Measurements from ENCODE around the gene SEMA4D. TPM values are rescaled to one million over a fixed set of nuclear protein-coding genes. Genes with fewer than 3 reads are reported as not detected.
A peak's percentile ranks its signal among the peaks of the same experiment; 100 is the strongest.

SEMA4D gene
- total and polyA plus RNA-seq, 9 of the 15 experiments (the other 6 are each of a cell fraction or from before 2014, with no cell fraction given): 0.38 to 5.1 (median 1.8) TPM

GRCh38 chr9:89330513-89330912 lies 167.4 kb downstream of the SEMA4D start (continued):
- no peak for TF ChIP-seq E4F1 (CRISPR knock-in tag; IDR thresholded peaks at IDR 0.05; ENCODE audit: borderline replicate concordance)
- no peak for TF ChIP-seq ZSCAN32 (CRISPR knock-in tag; IDR thresholded peaks at IDR 0.05)
- no peak for TF ChIP-seq ZFX (CRISPR knock-in tag; IDR thresholded peaks at IDR 0.05)

DNA sequence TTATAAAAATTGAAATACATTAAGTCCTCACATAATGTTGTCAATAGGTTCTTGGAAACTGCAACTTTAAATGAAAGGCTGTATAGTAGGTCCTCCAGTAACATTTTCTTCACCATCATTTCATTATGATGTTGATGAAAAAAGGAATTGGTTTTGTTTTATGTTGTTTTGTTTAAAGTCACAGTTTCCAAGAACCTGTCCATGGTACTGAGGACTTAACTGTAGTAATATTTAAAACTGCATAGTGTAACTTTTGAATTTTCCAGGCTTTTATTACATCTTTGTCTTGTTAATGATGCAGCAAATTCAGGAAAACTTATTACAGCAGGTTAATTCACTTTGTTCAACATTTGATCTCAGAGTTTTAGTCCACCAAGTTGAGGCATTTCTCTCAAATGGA lies 168.0 kb downstream of the SEMA4D start:
- no peak for ATAC-seq
- no peak for DNase-seq (ENCODE audit: extremely low read depth in 1 of 4, low spot score in 3 of 4)
- H4K20me1 ChIP-seq (replicated peaks; ENCODE audit: control insufficient read depth, insufficient read depth, low read length): no peaks in the 10 kb centered on the region
- H3K27ac ChIP-seq (ENCODE audit: extremely low read depth, low read depth, low read length): no peak overlapping the region
- no peak overlapping the region for H2AFZ ChIP-seq (ENCODE audit: low read depth, low read length)
- no peaks in the 10 kb centered on the region for H3K9me1 ChIP-seq (ENCODE audit: control insufficient read depth, insufficient read depth, low read length)
- no peak overlapping the region for H3K4me3 ChIP-seq
- no peak overlapping the region for H3K9ac ChIP-seq (ENCODE audit: insufficient read depth in 1 of 2, low read depth in 2 of 2, low read length in 2 of 2)
- intact Hi-C loops (cut with micrococcal nuclease) (no loop called here), in situ Hi-C loops (cut with MboI) (no loop called here)
- no peak overlapping the region for H3K4me2 ChIP-seq (ENCODE audit: insufficient read depth, low read length)
- BruUV-seq (replicated peaks): no TSS peak
- peaks cover 69% of the 10 kb centered on the region; the same call in 2 of the 3 replicates for H3K36me3 ChIP-seq (ENCODE audit: control insufficient read depth, insufficient read depth, low read length)
- FAIRE-seq: no peak
- ChIA-PET CTCF (ENCODE audit: low intra/inter-chr PET ratio) (no interaction called here), POLR2A (no interaction called here)
- no peak for TF ChIP-seq POLR3A (IDR thresholded peaks at IDR 0.05; ENCODE audit: borderline replicate concordance, extremely low read depth, insufficient read depth, insufficient read length)
- TF ChIP-seq, protein P1, sequence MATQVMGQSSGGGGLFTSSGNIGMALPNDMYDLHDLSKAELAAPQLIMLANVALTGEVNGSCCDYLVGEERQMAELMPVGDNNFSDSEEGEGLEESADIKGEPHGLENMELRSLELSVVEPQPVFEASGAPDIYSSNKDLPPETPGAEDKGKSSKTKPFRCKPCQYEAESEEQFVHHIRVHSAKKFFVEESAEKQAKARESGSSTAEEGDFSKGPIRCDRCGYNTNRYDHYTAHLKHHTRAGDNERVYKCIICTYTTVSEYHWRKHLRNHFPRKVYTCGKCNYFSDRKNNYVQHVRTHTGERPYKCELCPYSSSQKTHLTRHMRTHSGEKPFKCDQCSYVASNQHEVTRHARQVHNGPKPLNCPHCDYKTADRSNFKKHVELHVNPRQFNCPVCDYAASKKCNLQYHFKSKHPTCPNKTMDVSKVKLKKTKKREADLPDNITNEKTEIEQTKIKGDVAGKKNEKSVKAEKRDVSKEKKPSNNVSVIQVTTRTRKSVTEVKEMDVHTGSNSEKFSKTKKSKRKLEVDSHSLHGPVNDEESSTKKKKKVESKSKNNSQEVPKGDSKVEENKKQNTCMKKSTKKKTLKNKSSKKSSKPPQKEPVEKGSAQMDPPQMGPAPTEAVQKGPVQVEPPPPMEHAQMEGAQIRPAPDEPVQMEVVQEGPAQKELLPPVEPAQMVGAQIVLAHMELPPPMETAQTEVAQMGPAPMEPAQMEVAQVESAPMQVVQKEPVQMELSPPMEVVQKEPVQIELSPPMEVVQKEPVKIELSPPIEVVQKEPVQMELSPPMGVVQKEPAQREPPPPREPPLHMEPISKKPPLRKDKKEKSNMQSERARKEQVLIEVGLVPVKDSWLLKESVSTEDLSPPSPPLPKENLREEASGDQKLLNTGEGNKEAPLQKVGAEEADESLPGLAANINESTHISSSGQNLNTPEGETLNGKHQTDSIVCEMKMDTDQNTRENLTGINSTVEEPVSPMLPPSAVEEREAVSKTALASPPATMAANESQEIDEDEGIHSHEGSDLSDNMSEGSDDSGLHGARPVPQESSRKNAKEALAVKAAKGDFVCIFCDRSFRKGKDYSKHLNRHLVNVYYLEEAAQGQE (IDR thresholded peaks at IDR 0.05; ENCODE audit: borderline replicate concordance): 0 out of 2 replicates have a peak, but pooled peaks have one; percentile 6
- TF ChIP-seq, protein P1 (CRISPR knock-in tag; IDR thresholded peaks at IDR 0.05; ENCODE audit: low read depth): no peak
- H3K4me1 ChIP-seq (replicated peaks in 1 of 2; ENCODE audit: control insufficient read depth in 2 of 2, insufficient read depth in 2 of 2, low read length in 2 of 2): no peaks in the 10 kb centered on the region; a peak in 1 of 5 replicates
- H3K9me3 ChIP-seq (replicated peaks; ENCODE audit: control insufficient read depth, insufficient read depth, low read depth, low read length): no peaks in the 10 kb centered on the region
- H3K79me2 ChIP-seq (ENCODE audit: control insufficient read depth, insufficient read depth, low read length): peaks cover 3% of the 10 kb centered on the region; the same call in 2 of the 3 replicates
- H3K27me3 ChIP-seq (ENCODE audit: control insufficient read depth in 2 of 2, insufficient read depth in 2 of 2, low read length in 2 of 2): no peaks in the 10 kb centered on the region

Data from K562 (cell line).